GM19238 (cell line): ENCODE measurements around the gene CFAP119.
A peak's percentile ranks its signal among the peaks of the same experiment; 100 is the strongest.

ENCODE experiments used
- DNase-seq: peaks from one replicate; pipeline ENCODE4 v3.0.0; 2011; ENCODE audit warnings: low spot score; ENCODE audit not compliant: insufficient read length

CFAP119 gene

GRCh38 chr16:30762991-30763725 lies 1.3 kb upstream of the CFAP119 start:
- DNase-seq = no peak

- no peak for DNase-seq
These were observed 385 bp downstream of the CFAP119 start for GRCh38 chr16:30761427-30761927.

GRCh38 chr16:30760577-30761426 lies 1.1 kb downstream of the CFAP119 start:
- no peak for DNase-seq

GRCh38 chr16:30760001-30760559 lies 1.8 kb downstream of the CFAP119 start:
- DNase-seq = no peak

- DNase-seq = no peak
These were observed 2.8 kb downstream of the CFAP119 start for GRCh38 chr16:30758988-30759491.

GRCh38 chr16:30757316-30757715 lies 4.5 kb downstream of the CFAP119 start:
- DNase-seq = no peak

- no peak for DNase-seq
These were observed 5.1 kb downstream of the CFAP119 start for GRCh38 chr16:30756781-30757100.

GRCh38 chr16:30755955-30756780 lies 5.7 kb downstream of the CFAP119 start:
- DNase-seq = no peak

- no peak for DNase-seq
These were observed 8.3 kb downstream of the CFAP119 start for GRCh38 chr16:30753596-30753995.

GRCh38 chr16:30750876-30751465 lies 10.9 kb downstream of the CFAP119 start:
- DNase-seq = no peak

- no peak for DNase-seq
These were observed 11.7 kb downstream of the CFAP119 start for GRCh38 chr16:30750201-30750600.

- peak; percentile 38 for DNase-seq
These were observed 13.0 kb downstream of the CFAP119 start for GRCh38 chr16:30748634-30749445.

GRCh38 chr16:30747799-30748633 lies 13.8 kb downstream of the CFAP119 start, which contains the start of gene PHKG2:
Gene PHKG2, plus strand, starts transcription at chr16:30748425. Its CDS starts 396 bp downstream, at chr16:30748821.
- peak; percentile 99 for DNase-seq

GRCh38 chr16:30747331-30747730 lies 14.5 kb downstream of the CFAP119 start:
- no peak for DNase-seq

GRCh38 chr16:30746638-30747175 lies 15.2 kb downstream of the CFAP119 start:
- no peak for DNase-seq

- DNase-seq = no peak
These were observed 16.8 kb downstream of the CFAP119 start for GRCh38 chr16:30745082-30745481.

- no peak for DNase-seq
These were observed 17.7 kb downstream of the CFAP119 start for GRCh38 chr16:30744183-30744582.

- DNase-seq = no peak
These were observed 18.1 kb downstream of the CFAP119 start for GRCh38 chr16:30743716-30744115.
